Coronary artery (tissue), 2 donors: ENCODE measurements around the gene OR10P1.

Experiments
- DNase-seq: peaks from one replicate; pipeline ENCODE4 v3.0.0-alpha.2; 2017; ENCODE audit warnings: low spot score
- H3K27ac ChIP-seq, 2 donors: fragments of 200-600 bp; sonication (generic); one replicate each; pipeline ENCODE4 v1.5.1; 2016 to 2019
- H3K4me3 ChIP-seq: fragments of 200-600 bp; sonication (generic); 2 replicates; pipeline ENCODE4 v1.5.1; 2016; ENCODE audit warnings: mild to moderate bottlenecking, moderate library complexity
- CTCF ChIP-seq: fragments of 200-600 bp; sonication (generic); IDR thresholded peaks from one replicate; pipeline ENCODE4 v1.5.1; 2019; ENCODE audit warnings: antibody characterized with exemption

The OR10P1 gene

GRCh38 chr12:55659486-55660385, 23.0 kb downstream of the OR10P1 start:
- Histone ChIP-seq H3K27ac (peak overlapping the region in 1 of 2 donors; percentile 45), H3K4me3 (no peak overlapping the region)
- no peak for TF ChIP-seq CTCF
- no peak for DNase-seq

DNA sequence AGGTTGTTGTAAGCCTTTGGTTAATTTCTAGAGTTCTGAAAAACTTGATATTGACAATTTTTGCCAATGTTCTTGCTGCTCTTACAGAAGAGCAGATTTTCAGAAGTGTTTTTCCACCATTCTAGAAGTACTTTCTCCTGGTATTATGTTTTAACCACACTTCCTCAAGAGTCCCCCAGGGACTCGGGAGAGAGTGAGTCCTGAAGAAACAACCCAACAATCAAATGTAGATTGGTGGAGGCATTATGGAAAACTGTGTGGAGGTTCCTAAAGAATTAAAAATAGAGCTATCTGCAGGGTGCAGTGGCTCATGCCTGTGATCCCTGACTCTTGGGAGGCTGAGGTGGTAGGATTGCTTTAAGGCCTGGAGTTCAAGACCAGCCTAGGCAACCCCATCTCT, 26.7 kb downstream of the OR10P1 start:
- Histone ChIP-seq H3K4me3 (no peak overlapping the region), H3K27ac (no peak overlapping the region)
- no peak for TF ChIP-seq CTCF
- DNase-seq = no peak

DNA sequence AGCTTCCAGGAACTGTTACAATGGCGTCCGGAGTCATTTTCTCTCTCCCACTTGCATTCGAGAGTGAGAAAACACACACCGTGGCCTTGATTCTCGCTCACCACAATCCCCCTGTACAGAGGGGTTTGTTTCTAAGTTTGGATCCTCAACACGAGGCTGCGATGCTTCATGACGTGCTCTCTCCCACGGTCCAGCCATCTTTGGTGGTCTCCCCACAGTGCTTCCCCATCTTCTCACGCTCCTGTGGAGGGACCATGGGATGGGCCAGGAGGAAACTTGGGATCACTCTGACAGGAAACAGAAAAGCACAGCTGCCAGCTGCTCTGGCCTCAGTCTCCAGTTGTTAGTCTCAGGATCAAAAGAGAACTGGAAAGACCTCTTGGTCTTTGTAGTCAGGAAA, 28.1 kb downstream of the OR10P1 start:
- TF ChIP-seq CTCF = no peak
- H3K4me3 ChIP-seq = no peak overlapping the region
- no peak overlapping the region for H3K27ac ChIP-seq
- no peak for DNase-seq

DNA sequence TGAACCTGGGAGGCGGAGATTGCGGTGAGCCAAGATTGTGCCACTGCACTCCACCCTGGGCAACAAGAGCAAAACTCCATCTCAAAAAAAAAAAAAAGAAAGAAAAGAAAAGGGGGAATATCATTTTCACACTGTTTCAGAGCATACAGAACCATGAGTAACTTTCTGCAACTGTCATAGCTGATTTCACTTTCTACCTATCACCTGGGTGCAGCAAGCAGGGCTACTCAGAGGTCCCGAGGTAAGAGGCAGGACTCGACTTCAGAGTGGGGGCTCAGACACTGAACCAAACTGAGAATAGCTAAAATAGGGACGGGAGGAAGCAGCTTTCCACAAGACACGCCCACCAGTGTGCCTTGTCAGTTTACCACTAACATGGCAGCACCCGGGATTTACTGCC, 29.8 kb downstream of the OR10P1 start:
- peak; percentile 46 for DNase-seq
- H3K27ac ChIP-seq = no peak overlapping the region
- TF ChIP-seq CTCF = no peak
- H3K4me3 ChIP-seq = no peak overlapping the region

GRCh38 chr12:55670276-55670675, 33.6 kb downstream of the OR10P1 start:
- no peak overlapping the region for H3K4me3 ChIP-seq
- no peak for TF ChIP-seq CTCF
- no peak overlapping the region for H3K27ac ChIP-seq
- peak; percentile 47 for DNase-seq

- Histone ChIP-seq H3K4me3 (no peak overlapping the region), H3K27ac (no peak overlapping the region)
- no peak for TF ChIP-seq CTCF
- no peak for DNase-seq
Observed at GRCh38 chr12:55671746-55672145, 35.1 kb downstream of the OR10P1 start.

GRCh38 chr12:55673638-55674037, 36.9 kb downstream of the OR10P1 start:
- DNase-seq = no peak
- Histone ChIP-seq H3K4me3 (no peak overlapping the region), H3K27ac (peak overlapping the region in 1 of 2 donors; percentile 9)
- no peak for TF ChIP-seq CTCF
